ENCODE data around the gene YJU2.
"Not testable (repeated sequence)": the region's sequence is repeated elsewhere in the genome, so short reads cannot be mapped to it uniquely, and the experiment has no call there.

YJU2 gene

GRCh38 chr19:4267901-4268815, 21.3 kb downstream of the YJU2 start:
- no peak for DNase-seq (ENCODE audit: low read depth)

GRCh38 chr19:4268816-4269430, 22.0 kb downstream of the YJU2 start:
- no peak for DNase-seq (ENCODE audit: low read depth)

GRCh38 chr19:4272894-4273293, 26.0 kb downstream of the YJU2 start:
- DNase-seq (ENCODE audit: low read depth) = no peak

- not testable (repeated sequence) for DNase-seq (ENCODE audit: low read depth)
These were observed 27.4 kb downstream of the YJU2 start for GRCh38 chr19:4274321-4274686.

GRCh38 chr19:4277191-4277696, 30.4 kb downstream of the YJU2 start:
- no peak for DNase-seq (ENCODE audit: low read depth)

GRCh38 chr19:4278010-4278409, 31.1 kb downstream of the YJU2 start:
- no peak for DNase-seq (ENCODE audit: low read depth)

- no peak for DNase-seq (ENCODE audit: low read depth)
These were observed 31.8 kb downstream of the YJU2 start, which contains the start of gene SHD for GRCh38 chr19:4278419-4279266. TSS of gene SHD (plus strand) at chr19:4279266. CDS start at chr19:4280064, 798 bp downstream.

- no peak for DNase-seq (ENCODE audit: low read depth)
These were observed 32.3 kb downstream of the YJU2 start for GRCh38 chr19:4279267-4279529.

- no peak for DNase-seq (ENCODE audit: low read depth)
These were observed 32.9 kb downstream of the YJU2 start for GRCh38 chr19:4279530-4280422.

GRCh38 chr19:4284176-4284958, 37.5 kb downstream of the YJU2 start:
- no peak for DNase-seq (ENCODE audit: low read depth)

- no peak for DNase-seq (ENCODE audit: low read depth)
These were observed 38.1 kb downstream of the YJU2 start for GRCh38 chr19:4284974-4285373.

- DNase-seq (ENCODE audit: low read depth) = not testable (repeated sequence)
These were observed 39.3 kb downstream of the YJU2 start for GRCh38 chr19:4286141-4286540.

- DNase-seq (ENCODE audit: low read depth) = no peak
These were observed 41.4 kb downstream of the YJU2 start for GRCh38 chr19:4288091-4288777.

GRCh38 chr19:4291184-4291732, 44.4 kb downstream of the YJU2 start:
- no peak for DNase-seq (ENCODE audit: low read depth)

- DNase-seq (ENCODE audit: low read depth) = no peak
These were observed 45.6 kb downstream of the YJU2 start for GRCh38 chr19:4292515-4292914.

GRCh38 chr19:4294389-4294788, 47.5 kb downstream of the YJU2 start:
- DNase-seq (ENCODE audit: low read depth) = no peak

- no peak for DNase-seq (ENCODE audit: low read depth)
These were observed 49.3 kb downstream of the YJU2 start for GRCh38 chr19:4295972-4296771.

- DNase-seq (ENCODE audit: low read depth) = no peak
These were observed 51.3 kb downstream of the YJU2 start for GRCh38 chr19:4297901-4298809.
